MM.1S (cell line): ENCODE results near the gene FAM234A.

Experiments used
- DNase-seq: peaks from one replicate; pipeline ENCODE4 v3.0.0-alpha.2; 2015
- H2AFZ ChIP-seq: fragments of 300-600 bp; sonication (generic); 2 replicates; pipeline ENCODE4 v1.6.0; 2016; ENCODE audit warnings: antibody characterized with exemption, low read length
- H3F3A ChIP-seq: fragments of 300-600 bp; sonication (generic); 2 replicates; pipeline ENCODE4 v1.6.1; 2016; ENCODE audit warnings: mild to moderate bottlenecking, antibody characterized with exemption, low read length, moderate library complexity, mixed read lengths; ENCODE audit not compliant: insufficient read depth
- H3K27ac ChIP-seq: fragments of 300-600 bp; sonication (generic); 2 replicates; pipeline ENCODE4 v1.5.1; 2016; ENCODE audit warnings: mild to moderate bottlenecking, low read length
- H3K27me3 ChIP-seq: fragments of 300-600 bp; sonication (generic); replicated peaks from 2 replicates; pipeline ENCODE4 v1.6.0; 2016; ENCODE audit warnings: low read length; ENCODE audit not compliant: insufficient read depth
- H3K36me3 ChIP-seq: fragments of 300-600 bp; sonication (generic); replicated peaks from 2 replicates; pipeline ENCODE4 v1.6.1; 2016; ENCODE audit warnings: mild to moderate bottlenecking, low read length, mixed read lengths; ENCODE audit not compliant: insufficient read depth
- H3K4me1 ChIP-seq: fragments of 300-600 bp; sonication (generic); 2 replicates; pipeline ENCODE4 v1.6.1; 2016; ENCODE audit warnings: low read length, mixed read lengths
- H3K4me2 ChIP-seq: fragments of 300-600 bp; sonication (generic); 2 replicates; pipeline ENCODE4 v1.6.0; 2016; ENCODE audit warnings: low read depth, low read length
- H3K4me3 ChIP-seq: fragments of 300-600 bp; sonication (generic); 2 replicates; pipeline ENCODE4 v1.5.1; 2016; ENCODE audit warnings: low read length, mixed read lengths
- H3K79me2 ChIP-seq: fragments of 300-600 bp; sonication (generic); 2 replicates; pipeline ENCODE4 v1.6.1; 2016; ENCODE audit warnings: mixed run types, low read length, mixed read lengths
- H3K9ac ChIP-seq: fragments of 300-600 bp; sonication (generic); 2 replicates; pipeline ENCODE4 v1.6.1; 2016; ENCODE audit warnings: low read length, mixed read lengths
- H3K9me2 ChIP-seq: fragments of 300-600 bp; sonication (generic); replicated peaks from 2 replicates; pipeline ENCODE4 v1.6.1; 2016; ENCODE audit warnings: mild to moderate bottlenecking, low read length, mixed read lengths; ENCODE audit not compliant: insufficient read depth
- H3K9me3 ChIP-seq: fragments of 300-600 bp; sonication (generic); replicated peaks from 2 replicates; pipeline ENCODE4 v1.6.1; 2016; ENCODE audit warnings: mild to moderate bottlenecking, low read length, mixed read lengths; ENCODE audit not compliant: insufficient read depth
- H4K20me1 ChIP-seq: fragments of 300-600 bp; sonication (generic); 2 replicates; pipeline ENCODE4 v1.6.1; 2016; ENCODE audit warnings: mild to moderate bottlenecking, low read length, moderate library complexity, mixed read lengths; ENCODE audit not compliant: insufficient read depth
- CTCF ChIP-seq: fragments of 300-600 bp; sonication (generic); IDR thresholded peaks from 2 replicates; pipeline ENCODE4 v1.5.1; 2016; ENCODE audit warnings: antibody characterized with exemption, low read length, mixed read lengths
- EZH2 ChIP-seq: fragments of 300-600 bp; sonication (generic); optimal IDR thresholded peaks from 2 replicates; pipeline ENCODE3; 2017; ENCODE audit warnings: low read depth, mild to moderate bottlenecking, antibody characterized with exemption, low read length, mixed read lengths
- EZH2phosphoT487 ChIP-seq: fragments of 300-600 bp; sonication (generic); IDR thresholded peaks from 2 replicates; pipeline ENCODE4 v1.6.1; 2018; ENCODE audit warnings: antibody characterized with exemption, low read length

The FAM234A gene

GRCh38 chr16:280005-280460, 45.4 kb downstream of the FAM234A start:
- Histone ChIP-seq H3K4me1 (no peaks in the 10 kb centered on the region), H3F3A (no peaks in the 10 kb centered on the region), H3K9ac (no peak overlapping the region), H3K9me3 (no peaks in the 10 kb centered on the region), H3K4me2 (no peak overlapping the region), H3K79me2 (no peaks in the 10 kb centered on the region), H2AFZ (no peak overlapping the region), H3K4me3 (no peak overlapping the region), H3K27ac (no peak overlapping the region), H4K20me1 (no peaks in the 10 kb centered on the region), H3K36me3 (no peaks in the 10 kb centered on the region), H3K27me3 (peaks cover 26% of the 10 kb centered on the region), H3K9me2 (no peaks in the 10 kb centered on the region)
- no peak for DNase-seq
- no peak for TF ChIP-seq EZH2phosphoT487
- no peak for TF ChIP-seq CTCF
- no peak for TF ChIP-seq EZH2

GRCh38 chr16:280552-280951, 45.9 kb downstream of the FAM234A start, which contains the start of gene ARHGDIG:
ARHGDIG (plus strand) TSS chr16:280591; CDS start chr16:280681, 90 bp downstream.
- Histone ChIP-seq H3K9me2 (no peaks in the 10 kb centered on the region), H3F3A (no peaks in the 10 kb centered on the region), H3K4me1 (no peaks in the 10 kb centered on the region), H3K27me3 (peaks cover 23% of the 10 kb centered on the region), H2AFZ (no peak within 1 kb of the TSS), H3K4me3 (no peak within 1 kb of the TSS), H3K4me2 (no peak within 1 kb of the TSS), H3K9me3 (no peaks in the 10 kb centered on the region), H3K36me3 (no peaks in the 10 kb centered on the region), H3K27ac (no peak within 1 kb of the TSS), H4K20me1 (no peaks in the 10 kb centered on the region), H3K79me2 (no peaks in the 10 kb centered on the region), H3K9ac (no peak within 1 kb of the TSS)
- TF ChIP-seq EZH2: no peak
- TF ChIP-seq CTCF: no peak
- no peak for TF ChIP-seq EZH2phosphoT487
- no peak for DNase-seq

- Histone ChIP-seq H3K4me3 (no peak overlapping the region), H3K9ac (no peak overlapping the region), H3K27ac (no peak overlapping the region), H2AFZ (no peak overlapping the region), H3K4me1 (no peaks in the 10 kb centered on the region), H3K9me3 (no peaks in the 10 kb centered on the region), H3K79me2 (no peaks in the 10 kb centered on the region), H3K27me3 (peaks cover 23% of the 10 kb centered on the region), H3K9me2 (no peaks in the 10 kb centered on the region), H3K4me2 (no peak overlapping the region), H3F3A (no peaks in the 10 kb centered on the region), H3K36me3 (no peaks in the 10 kb centered on the region), H4K20me1 (no peaks in the 10 kb centered on the region)
- TF ChIP-seq EZH2phosphoT487 (no peak), CTCF (no peak), EZH2 (no peak)
- no peak for DNase-seq
These were observed 46.5 kb downstream of the FAM234A start for GRCh38 chr16:280991-281659.
